ENCODE data around the gene NCOA1. TPM values are rescaled to one million over a fixed set of nuclear protein-coding genes. Genes with fewer than 3 reads are reported as not detected.
"Not testable (repeated sequence)": the region's sequence is repeated elsewhere in the genome, so short reads cannot be mapped to it uniquely, and the experiment has no call there.

The NCOA1 gene
- total and polyA plus RNA-seq, 2 experiments from 2014 or later: 6.7 to 9.1 TPM

- Histone ChIP-seq H3K4me1 (ENCODE audit: low read depth) (peaks cover 7% of the 10 kb centered on the region), H3K4me3 (peak overlapping the region; percentile 62), H3K27ac (no peak overlapping the region), H3K27me3 (no peaks in the 10 kb centered on the region), H3K9me3 (ENCODE audit: low read depth) (no peaks in the 10 kb centered on the region), H3K36me3 (no peaks in the 10 kb centered on the region)
- DNase-seq (ENCODE audit: low read depth in 1 of 2, low spot score in 1 of 2): peak; percentile 46 to 47
- no peak for TF ChIP-seq CTCF (IDR thresholded peaks at IDR 0.05; ENCODE audit: low read depth, low read length)
These were observed 302.8 kb downstream of the NCOA1 start for GRCh38 chr2:24793761-24794435.

GRCh38 chr2:24797644-24798043 lies 306.6 kb downstream of the NCOA1 start:
- no peak for TF ChIP-seq CTCF (IDR thresholded peaks at IDR 0.05; ENCODE audit: low read depth, low read length)
- Histone ChIP-seq H3K4me1 (ENCODE audit: low read depth) (no peaks in the 10 kb centered on the region), H3K27me3 (no peaks in the 10 kb centered on the region), H3K36me3 (no peaks in the 10 kb centered on the region), H3K4me3 (no peak overlapping the region), H3K27ac (no peak overlapping the region), H3K9me3 (ENCODE audit: low read depth) (no peaks in the 10 kb centered on the region)
- no peak for DNase-seq (ENCODE audit: low read depth in 1 of 2, low spot score in 1 of 2)

- not testable (repeated sequence) for H3K9me3 ChIP-seq (ENCODE audit: low read depth); H3K27me3 ChIP-seq; H3K4me1 ChIP-seq (ENCODE audit: low read depth); H3K4me3 ChIP-seq; H3K36me3 ChIP-seq; DNase-seq (ENCODE audit: low read depth in 1 of 2, low spot score in 1 of 2); H3K27ac ChIP-seq
These were observed 309.4 kb downstream of the NCOA1 start for GRCh38 chr2:24800487-24800886.

GRCh38 chr2:24805811-24806660 lies 315.0 kb downstream of the NCOA1 start:
- not testable (repeated sequence) for H3K27me3 ChIP-seq; H3K4me1 ChIP-seq (ENCODE audit: low read depth); DNase-seq (ENCODE audit: low read depth in 1 of 2, low spot score in 1 of 2); H3K4me3 ChIP-seq; H3K36me3 ChIP-seq; H3K9me3 ChIP-seq (ENCODE audit: low read depth); H3K27ac ChIP-seq

- Histone ChIP-seq H3K4me3 (no peak overlapping the region), H3K9me3 (ENCODE audit: low read depth) (no peaks in the 10 kb centered on the region)
These were observed 315.6 kb downstream of the NCOA1 start for GRCh38 chr2:24806661-24807036.

More at GRCh38 chr2:24806661-24807036, 315.6 kb downstream of the NCOA1 start:
- Histone ChIP-seq H3K36me3 (no peaks in the 10 kb centered on the region), H3K4me1 (ENCODE audit: low read depth) (no peaks in the 10 kb centered on the region), H3K27me3 (no peaks in the 10 kb centered on the region), H3K27ac (no peak overlapping the region)
- no peak for DNase-seq (ENCODE audit: low read depth in 1 of 2, low spot score in 1 of 2)
- TF ChIP-seq CTCF (IDR thresholded peaks at IDR 0.05; ENCODE audit: low read depth, low read length): no peak

All from cardiac muscle cell (in vitro differentiated cells and primary cell).